Activated naive CD8-positive, alpha-beta T cell treated with anti-CD3 and anti-CD28 coated beads for 36 hours (primary cell): ENCODE data around the gene SPACA7. TPM values are rescaled to one million over a fixed set of nuclear protein-coding genes. Genes with fewer than 3 reads are reported as not detected.

Experiments used
- DNase-seq: peaks from one replicate; pipeline ENCODE4 v3.0.0; 2021
- H3K27ac Mint-ChIP-seq: one replicate; pipeline ENCODE4 v1.8.0; 2022; ENCODE audit warnings: mild to moderate bottlenecking, moderate library complexity, mixed read lengths
- H3K27me3 Mint-ChIP-seq: one replicate; pipeline ENCODE4 v1.8.0; 2022; ENCODE audit warnings: mild to moderate bottlenecking, mixed read lengths
- H3K36me3 Mint-ChIP-seq: one replicate; pipeline ENCODE4 v1.8.0; 2021; ENCODE audit warnings: mild to moderate bottlenecking, mixed read lengths
- H3K4me1 Mint-ChIP-seq: one replicate; pipeline ENCODE4 v1.8.0; 2021; ENCODE audit warnings: mixed read lengths
- H3K4me3 Mint-ChIP-seq: one replicate; pipeline ENCODE4 v1.8.0; 2022; ENCODE audit warnings: mild to moderate bottlenecking, moderate library complexity, mixed read lengths
- H3K9me3 Mint-ChIP-seq: one replicate; pipeline ENCODE4 v1.8.0; 2022; ENCODE audit warnings: mixed read lengths
- total RNA-seq, 2 experiments: library from RNA; stranded (reverse); gene quantifications; one replicate each; pipeline ENCODE4 v1.2.3, GENCODE V29; 2021

SPACA7 gene
- total RNA-seq, 2 experiments from 2014 or later = not detected

DNA sequence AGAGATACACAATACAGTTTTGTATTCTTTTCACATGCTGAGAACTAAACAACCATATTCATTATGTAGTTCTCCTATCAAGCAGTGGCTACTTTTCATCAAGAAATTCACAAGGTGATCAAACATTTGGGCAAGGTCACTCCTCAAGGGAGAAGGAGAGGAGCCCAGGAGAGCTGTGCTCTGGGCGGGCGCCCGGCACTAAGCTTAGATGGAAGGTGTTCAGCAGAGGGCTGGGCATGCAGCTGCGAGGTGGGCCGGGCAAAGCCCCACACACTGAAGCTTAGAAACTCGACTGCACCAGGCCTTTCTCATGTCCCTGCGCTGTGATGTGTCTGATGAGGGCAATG is 30.4 kb upstream of the SPACA7 start:
- DNase-seq = no peak
- Mint-ChIP-seq H3K4me3 (no peak overlapping the region), H3K27me3 (peaks cover 52% of the 10 kb centered on the region), H3K4me1 (no peaks in the 10 kb centered on the region), H3K27ac (no peak overlapping the region), H3K36me3 (no peaks in the 10 kb centered on the region), H3K9me3 (no peaks in the 10 kb centered on the region)

DNA sequence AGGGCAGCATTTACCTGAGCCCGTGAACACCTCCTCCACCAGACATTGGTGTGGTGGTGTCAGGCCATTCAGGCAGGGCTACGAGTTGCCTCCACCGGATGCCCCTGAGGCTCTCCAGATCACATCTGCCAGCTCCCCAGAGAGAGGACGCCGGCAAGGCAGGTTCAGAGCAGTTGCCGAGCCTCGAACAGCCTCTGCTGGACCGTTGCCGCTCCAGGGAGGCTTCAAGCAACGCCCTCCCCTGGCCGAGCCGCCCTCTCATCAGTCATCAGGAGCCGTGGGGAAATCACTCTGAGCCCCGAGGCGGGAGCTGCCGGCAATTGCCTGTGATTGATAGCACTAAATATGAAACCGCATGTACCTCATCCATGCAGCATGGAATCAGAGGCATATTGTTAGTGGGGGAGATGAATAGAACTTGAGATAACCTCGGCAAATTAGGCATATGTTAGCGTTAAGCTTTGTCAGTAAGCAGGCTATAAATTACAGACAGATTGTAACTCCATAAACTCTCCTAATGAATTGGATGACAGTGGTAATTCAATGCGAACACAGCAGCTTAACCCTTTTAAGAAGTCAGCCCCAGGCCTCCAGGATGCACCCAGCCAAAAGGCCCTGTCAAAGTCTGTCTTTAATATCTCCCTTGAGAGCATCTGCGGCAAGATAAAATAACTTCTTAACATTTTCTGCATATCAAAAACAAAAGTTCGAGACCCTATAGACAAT is 29.8 kb upstream of the SPACA7 start:
- H3K4me1 Mint-ChIP-seq = no peaks in the 10 kb centered on the region
- H3K4me3 Mint-ChIP-seq = no peak overlapping the region
- H3K27ac Mint-ChIP-seq = no peak overlapping the region
- H3K36me3 Mint-ChIP-seq = no peaks in the 10 kb centered on the region
- no peaks in the 10 kb centered on the region for H3K9me3 Mint-ChIP-seq
- no peak for DNase-seq
- peaks cover 52% of the 10 kb centered on the region for H3K27me3 Mint-ChIP-seq

DNA sequence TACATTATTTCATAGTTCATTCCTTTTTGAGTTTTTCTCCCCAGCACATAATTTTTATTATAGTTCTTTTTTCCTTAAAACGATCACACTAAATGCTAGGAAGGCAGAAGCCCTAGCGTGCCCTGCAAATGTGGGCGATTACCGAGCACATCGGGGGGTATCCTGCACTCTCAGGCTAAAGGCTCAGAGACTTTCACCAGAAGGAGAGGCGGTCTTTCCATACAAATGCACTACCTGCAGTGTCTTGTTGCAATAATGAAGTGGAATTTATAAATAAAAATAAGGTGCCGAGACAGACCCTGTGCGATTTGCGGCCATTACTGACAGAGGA is 29.3 kb upstream of the SPACA7 start:
- H3K9me3 Mint-ChIP-seq = no peaks in the 10 kb centered on the region
- no peak overlapping the region for H3K4me3 Mint-ChIP-seq
- peaks cover 52% of the 10 kb centered on the region for H3K27me3 Mint-ChIP-seq
- no peak for DNase-seq
- H3K4me1 Mint-ChIP-seq = no peaks in the 10 kb centered on the region
- no peak overlapping the region for H3K27ac Mint-ChIP-seq
- no peaks in the 10 kb centered on the region for H3K36me3 Mint-ChIP-seq

DNA sequence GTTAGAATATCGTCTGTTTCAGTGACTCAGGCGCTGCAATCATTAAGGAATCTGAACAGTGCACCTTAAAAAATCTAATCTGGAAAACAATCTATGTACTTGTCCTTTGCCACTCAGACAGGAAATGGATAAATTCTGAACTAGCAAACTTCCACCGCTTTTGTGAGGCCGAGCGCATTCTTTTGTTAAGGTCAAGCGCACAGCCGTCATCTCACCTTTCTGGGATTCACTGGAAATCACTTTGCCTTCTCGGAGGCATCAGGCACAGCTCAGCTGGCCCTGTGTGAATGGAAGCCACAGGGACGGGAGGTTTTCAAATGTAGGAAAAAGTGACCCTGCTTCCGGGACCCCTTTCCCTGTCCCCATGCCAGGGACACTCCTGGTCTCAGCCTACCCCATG is 28.2 kb upstream of the SPACA7 start:
- Mint-ChIP-seq H3K27ac (no peak overlapping the region), H3K27me3 (peaks cover 52% of the 10 kb centered on the region), H3K36me3 (no peaks in the 10 kb centered on the region), H3K9me3 (no peaks in the 10 kb centered on the region), H3K4me1 (no peaks in the 10 kb centered on the region), H3K4me3 (no peak overlapping the region)
- DNase-seq = no peak

DNA sequence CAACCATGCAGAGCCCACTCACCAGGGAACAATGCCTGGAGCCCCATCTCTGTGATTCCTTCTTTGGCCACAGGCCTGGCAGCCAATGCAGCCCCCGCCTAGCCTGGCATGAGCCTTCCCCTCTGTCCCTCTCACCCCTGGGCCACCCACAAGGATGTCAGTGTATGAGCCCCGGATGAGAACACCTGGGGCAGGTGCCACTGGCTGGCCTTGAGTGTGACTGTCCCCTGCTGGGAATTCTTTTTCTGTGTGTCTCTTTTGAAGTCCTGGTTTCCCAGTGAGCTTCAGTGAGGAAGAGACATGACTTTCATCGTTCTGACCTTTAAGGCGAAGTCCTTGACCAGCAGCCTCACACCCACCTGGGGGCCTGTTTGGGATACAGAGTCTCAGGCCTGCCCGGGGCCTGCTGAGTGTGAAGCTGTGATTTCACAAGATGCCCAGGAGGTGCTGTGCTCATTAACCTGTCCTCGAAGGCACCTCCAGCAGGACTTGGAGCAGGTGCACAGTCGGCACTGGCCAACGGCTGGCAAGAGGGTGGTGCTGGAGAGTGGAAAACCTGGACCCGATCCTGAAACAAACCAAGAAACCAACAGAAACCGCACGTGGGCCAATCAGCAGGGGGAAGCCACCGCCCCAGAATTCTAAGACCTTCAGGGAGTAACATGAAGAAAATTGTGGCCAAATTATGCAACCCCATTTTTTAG is 27.4 kb upstream of the SPACA7 start:
- Mint-ChIP-seq H3K27me3 (peaks cover 51% of the 10 kb centered on the region), H3K36me3 (no peaks in the 10 kb centered on the region), H3K4me3 (no peak overlapping the region), H3K9me3 (no peaks in the 10 kb centered on the region), H3K27ac (no peak overlapping the region), H3K4me1 (no peaks in the 10 kb centered on the region)
- DNase-seq = no peak

DNA sequence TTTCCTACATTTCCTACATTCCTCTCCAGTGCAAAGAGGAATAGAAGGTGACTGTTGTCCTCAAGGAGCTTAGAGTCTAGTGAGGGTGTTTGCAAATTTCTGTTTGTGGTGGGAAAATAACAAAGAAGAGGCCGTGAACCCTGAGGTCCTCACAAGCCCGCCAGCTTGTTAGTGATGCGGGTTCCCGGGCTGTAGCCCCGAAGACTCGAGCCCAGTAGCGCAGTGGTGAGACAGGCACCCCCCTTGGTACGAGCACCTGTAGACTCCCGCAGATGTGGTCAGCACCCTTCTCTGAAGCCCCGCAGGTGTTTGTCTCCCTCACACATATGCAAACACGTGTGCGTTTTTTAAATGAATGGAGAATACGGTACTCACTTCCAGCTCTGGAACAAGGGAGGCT is 26.5 kb upstream of the SPACA7 start:
- no peaks in the 10 kb centered on the region for H3K36me3 Mint-ChIP-seq
- no peaks in the 10 kb centered on the region for H3K9me3 Mint-ChIP-seq
- H3K4me3 Mint-ChIP-seq = no peak overlapping the region
- H3K27ac Mint-ChIP-seq = no peak overlapping the region
- peaks cover 42% of the 10 kb centered on the region for H3K27me3 Mint-ChIP-seq
- DNase-seq = no peak
- no peaks in the 10 kb centered on the region for H3K4me1 Mint-ChIP-seq

DNA sequence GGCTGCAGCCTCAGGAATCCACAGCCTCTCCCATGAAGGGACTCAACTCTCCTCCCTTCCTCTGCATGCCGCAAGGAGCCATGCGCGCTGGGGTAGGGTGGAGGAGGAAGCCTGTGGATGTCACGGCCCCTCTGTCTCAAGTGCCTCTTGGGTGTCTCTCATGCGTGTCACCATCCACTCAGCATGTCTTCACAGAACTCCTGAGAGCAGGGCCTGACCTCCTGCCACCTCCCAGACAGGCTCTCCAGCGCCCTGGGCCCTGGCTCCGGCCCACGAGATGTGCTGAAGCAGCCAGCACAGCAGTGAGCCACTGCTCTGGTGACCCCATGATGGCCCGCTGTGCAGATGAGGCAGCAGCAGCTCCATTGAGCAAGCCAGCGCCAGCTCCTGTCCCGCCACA is 25.9 kb upstream of the SPACA7 start:
- Mint-ChIP-seq H3K4me3 (no peak overlapping the region), H3K9me3 (no peaks in the 10 kb centered on the region), H3K4me1 (no peaks in the 10 kb centered on the region), H3K27ac (no peak overlapping the region), H3K36me3 (no peaks in the 10 kb centered on the region), H3K27me3 (peaks cover 37% of the 10 kb centered on the region)
- DNase-seq = no peak

DNA sequence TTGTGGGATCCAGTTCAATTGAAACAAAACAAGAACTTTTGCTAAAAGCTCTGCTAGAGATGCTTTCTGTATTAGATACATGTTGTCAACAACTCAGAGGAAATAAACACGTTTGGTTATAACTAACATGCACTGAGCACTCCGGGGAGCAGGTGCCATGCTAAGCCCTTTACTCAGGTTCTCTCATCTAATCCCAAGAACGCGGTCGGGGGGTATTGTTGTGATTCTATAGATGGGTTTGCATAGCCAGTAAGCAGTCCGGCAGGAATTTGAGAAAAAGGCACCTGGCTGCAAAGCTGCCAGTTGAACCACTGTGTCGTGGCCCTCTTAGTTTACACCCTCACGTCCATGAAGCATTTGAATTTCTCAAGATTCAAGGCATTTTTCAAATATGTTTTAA is 24.3 kb upstream of the SPACA7 start:
- H3K27ac Mint-ChIP-seq = no peak overlapping the region
- H3K36me3 Mint-ChIP-seq = no peaks in the 10 kb centered on the region
- no peak for DNase-seq
- H3K4me3 Mint-ChIP-seq = no peak overlapping the region
- peaks cover 24% of the 10 kb centered on the region for H3K27me3 Mint-ChIP-seq
- H3K4me1 Mint-ChIP-seq = no peaks in the 10 kb centered on the region
- no peaks in the 10 kb centered on the region for H3K9me3 Mint-ChIP-seq

DNA sequence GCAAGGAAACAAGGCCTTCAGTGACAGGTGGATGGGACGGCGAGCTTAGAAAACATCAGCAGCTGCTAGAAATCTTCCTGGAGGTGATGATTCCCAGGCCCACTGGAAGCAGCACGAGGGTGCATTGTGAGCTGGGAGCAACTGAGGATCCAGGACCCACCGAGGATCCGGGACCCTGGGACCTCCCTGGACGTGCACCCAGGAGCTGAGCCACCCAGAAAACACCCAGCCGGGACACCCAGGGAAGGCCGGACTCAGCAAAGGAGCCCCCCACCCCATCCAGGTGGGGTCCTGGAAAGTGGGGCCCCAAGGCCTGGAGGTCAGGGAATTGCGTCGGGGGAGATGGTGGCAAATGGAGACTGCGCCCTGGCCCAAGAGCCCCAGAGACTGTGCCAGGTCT is 22.3 kb upstream of the SPACA7 start:
- Mint-ChIP-seq H3K36me3 (no peaks in the 10 kb centered on the region), H3K27me3 (peaks cover 6% of the 10 kb centered on the region), H3K27ac (no peak overlapping the region), H3K4me3 (no peak overlapping the region), H3K9me3 (peaks cover 5% of the 10 kb centered on the region), H3K4me1 (no peaks in the 10 kb centered on the region)
- no peak for DNase-seq

DNA sequence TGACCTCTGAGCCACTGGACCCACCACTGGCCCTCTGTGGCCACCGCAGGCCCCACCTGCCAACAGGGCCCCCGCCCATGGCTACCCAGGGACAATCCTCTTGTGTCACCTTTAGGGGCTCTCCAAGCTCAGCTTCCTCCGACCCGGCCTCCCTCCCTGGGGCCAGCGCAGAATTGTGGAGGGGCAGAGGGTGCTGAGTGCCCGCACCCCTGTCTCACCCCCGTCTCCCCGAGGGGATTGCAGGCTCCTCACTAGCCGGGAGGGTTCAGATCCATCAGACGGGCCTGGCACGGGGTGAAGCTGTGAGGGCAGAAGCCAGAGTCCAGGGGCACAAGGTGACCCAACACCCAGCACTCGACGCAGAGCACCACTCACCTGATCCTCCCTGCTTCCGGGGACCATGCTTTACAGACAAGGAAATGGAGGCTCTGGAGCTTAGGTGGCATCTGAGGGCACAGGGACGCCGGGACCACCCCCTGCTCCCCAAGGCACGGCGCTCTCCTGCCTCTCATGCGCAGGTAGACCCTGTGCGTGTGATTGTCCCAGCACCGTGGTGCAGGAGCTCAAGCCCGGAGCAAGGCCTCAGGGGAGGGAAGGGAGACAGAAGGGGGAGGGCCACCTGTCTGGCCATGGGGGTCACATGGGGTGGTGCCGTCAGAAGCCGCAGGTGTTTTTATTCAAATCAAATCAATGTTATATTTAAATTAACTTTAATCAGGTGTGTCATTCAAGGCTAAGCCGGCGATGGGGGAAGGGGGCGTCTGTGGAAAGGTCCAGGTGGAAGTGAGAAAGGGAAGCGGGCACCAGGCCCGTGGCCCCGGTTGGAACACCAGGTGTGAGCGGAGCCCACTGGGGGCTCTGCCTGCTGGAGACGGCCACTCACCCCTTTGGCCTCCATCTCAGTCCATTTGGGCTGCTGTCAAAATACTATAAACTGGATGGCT is 21.6 kb upstream of the SPACA7 start:
- Mint-ChIP-seq H3K9me3 (peaks cover 5% of the 10 kb centered on the region), H3K4me1 (no peaks in the 10 kb centered on the region), H3K36me3 (no peaks in the 10 kb centered on the region), H3K27me3 (no peaks in the 10 kb centered on the region), H3K27ac (no peak overlapping the region), H3K4me3 (no peak overlapping the region)
- no peak for DNase-seq

DNA sequence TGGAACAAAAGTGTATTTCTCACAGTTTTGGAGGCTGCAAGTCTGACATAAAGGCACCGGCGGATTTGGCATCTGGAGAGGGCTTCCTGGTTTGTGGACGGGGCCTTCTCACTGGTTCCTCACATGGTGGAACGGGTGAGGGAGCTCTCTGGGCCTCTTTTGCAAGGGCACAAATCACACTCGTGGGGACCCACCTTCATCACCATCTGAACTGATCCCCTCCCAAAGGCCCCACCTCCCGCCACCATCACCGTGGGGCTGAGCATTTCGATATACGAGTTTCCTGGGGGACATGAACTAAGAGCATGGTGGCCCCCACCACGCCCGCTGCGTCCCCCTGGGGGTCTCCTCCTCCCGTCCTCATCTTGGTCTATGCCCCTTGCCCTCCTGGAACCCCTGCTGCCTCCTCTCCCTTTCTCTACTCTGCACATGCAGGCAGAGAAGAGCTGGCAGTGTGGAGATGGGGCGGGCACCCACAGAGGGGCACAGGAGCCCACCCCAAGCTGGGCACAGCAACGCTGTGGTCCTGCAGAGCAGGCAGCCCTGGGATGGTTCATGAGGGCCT is 20.8 kb upstream of the SPACA7 start:
- Mint-ChIP-seq H3K36me3 (no peaks in the 10 kb centered on the region), H3K9me3 (peaks cover 5% of the 10 kb centered on the region), H3K27ac (no peak overlapping the region), H3K4me3 (no peak overlapping the region), H3K4me1 (no peaks in the 10 kb centered on the region), H3K27me3 (no peaks in the 10 kb centered on the region)
- no peak for DNase-seq

DNA sequence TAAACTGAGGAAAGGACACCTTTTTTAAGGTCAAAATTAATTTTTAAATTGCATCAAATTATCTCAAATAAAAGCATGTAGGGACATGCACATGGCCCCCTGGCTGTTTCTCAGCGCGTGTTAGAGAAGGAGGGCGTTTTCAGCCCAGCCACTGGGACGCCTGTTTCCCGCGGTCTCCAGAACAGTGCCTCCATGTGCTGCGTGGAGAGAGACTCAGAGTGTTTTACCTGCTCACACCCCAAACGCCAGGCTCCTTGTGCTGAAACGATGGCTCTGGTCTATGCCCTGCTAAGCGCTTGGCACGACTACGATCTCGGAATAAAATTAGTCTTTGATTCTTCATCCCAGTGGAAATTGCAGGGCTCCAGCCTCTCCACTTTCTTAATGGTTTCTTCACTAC is 20.0 kb upstream of the SPACA7 start:
- Mint-ChIP-seq H3K27me3 (no peaks in the 10 kb centered on the region), H3K4me3 (no peak overlapping the region), H3K4me1 (no peaks in the 10 kb centered on the region), H3K36me3 (no peaks in the 10 kb centered on the region), H3K27ac (no peak overlapping the region), H3K9me3 (peaks cover 5% of the 10 kb centered on the region)
- DNase-seq = no peak

DNA sequence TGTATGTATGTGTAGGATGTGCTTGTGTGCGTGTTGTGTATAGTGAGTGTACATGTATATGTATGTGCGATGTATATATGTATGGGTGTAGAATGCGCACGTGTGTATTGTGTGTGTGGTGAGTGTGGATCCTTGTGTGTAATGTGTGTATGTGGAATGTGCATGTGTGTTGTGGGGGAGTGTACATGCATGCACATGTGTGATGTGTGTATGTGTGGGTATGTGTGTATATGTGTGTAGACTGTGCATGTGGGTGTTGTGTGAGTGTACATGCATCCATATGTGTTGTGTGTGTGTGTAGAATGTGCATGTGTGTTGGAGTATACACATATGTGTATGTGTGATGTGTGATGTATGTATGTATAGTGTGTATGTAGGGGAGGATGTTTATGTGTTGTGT is 18.0 kb upstream of the SPACA7 start:
- no peaks in the 10 kb centered on the region for H3K36me3 Mint-ChIP-seq
- no peak for DNase-seq
- no peaks in the 10 kb centered on the region for H3K27me3 Mint-ChIP-seq
- H3K9me3 Mint-ChIP-seq = peaks cover 7% of the 10 kb centered on the region
- H3K27ac Mint-ChIP-seq = no peak overlapping the region
- H3K4me3 Mint-ChIP-seq = no peak overlapping the region
- no peaks in the 10 kb centered on the region for H3K4me1 Mint-ChIP-seq

DNA sequence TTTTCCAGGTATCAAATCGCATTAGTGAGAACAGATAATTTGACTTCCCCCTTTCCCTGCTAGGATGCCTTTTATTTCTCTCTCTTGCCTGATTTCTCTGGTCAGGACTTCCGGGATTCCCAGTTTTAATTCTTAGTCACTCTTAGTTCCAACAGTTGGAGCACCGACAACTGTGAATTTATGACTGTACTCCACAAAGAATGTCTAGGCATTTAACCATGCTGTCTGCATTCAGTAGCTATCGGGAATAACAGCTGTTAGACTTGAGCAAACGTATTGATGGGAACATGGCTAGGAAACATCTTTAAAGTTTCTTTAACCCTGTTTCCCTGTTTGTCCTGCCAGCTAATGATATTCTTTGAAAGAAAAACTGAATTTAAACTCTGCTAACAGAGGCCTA is 14.1 kb upstream of the SPACA7 start:
- Mint-ChIP-seq H3K4me3 (no peak overlapping the region), H3K9me3 (peaks cover 8% of the 10 kb centered on the region), H3K36me3 (no peaks in the 10 kb centered on the region), H3K27ac (no peak overlapping the region), H3K4me1 (no peaks in the 10 kb centered on the region), H3K27me3 (peaks cover 2% of the 10 kb centered on the region)
- DNase-seq = no peak

DNA sequence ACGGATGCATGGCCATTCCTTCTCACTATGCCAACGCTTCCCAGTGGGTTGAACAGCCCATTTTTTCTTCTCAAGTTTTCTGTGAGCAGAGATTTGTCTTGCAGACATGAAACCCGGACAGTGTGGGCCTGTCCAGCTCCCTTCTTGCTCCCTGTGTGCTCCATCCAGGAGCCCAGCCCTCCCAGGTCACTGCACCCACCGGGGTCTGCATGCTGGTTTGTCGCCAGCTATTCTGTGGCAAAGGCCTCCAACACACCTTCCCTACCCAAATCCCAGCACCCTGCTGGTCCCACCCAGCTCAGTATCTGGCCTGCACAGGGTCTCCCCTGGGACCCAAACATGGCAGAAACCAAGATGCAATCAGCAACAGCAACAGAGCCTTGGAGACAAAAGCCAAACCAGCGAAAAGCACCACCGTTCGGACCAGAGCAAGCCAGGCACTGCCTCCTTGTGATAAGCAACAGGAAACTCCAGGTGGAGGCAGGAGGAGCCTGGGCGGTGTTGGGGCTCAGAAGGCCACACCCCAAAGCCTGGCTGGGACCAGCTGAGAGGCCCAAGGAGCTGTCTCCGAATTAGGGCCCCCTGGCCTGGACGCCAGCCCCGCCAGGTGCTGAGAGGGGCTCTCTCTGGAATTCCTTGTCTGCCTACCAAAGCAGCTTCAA is 12.2 kb upstream of the SPACA7 start:
- H3K27me3 Mint-ChIP-seq = peaks cover 5% of the 10 kb centered on the region
- H3K4me3 Mint-ChIP-seq = no peak overlapping the region
- H3K27ac Mint-ChIP-seq = no peak overlapping the region
- H3K9me3 Mint-ChIP-seq = peaks cover 10% of the 10 kb centered on the region
- H3K4me1 Mint-ChIP-seq = no peaks in the 10 kb centered on the region
- no peaks in the 10 kb centered on the region for H3K36me3 Mint-ChIP-seq
- no peak for DNase-seq
